ENCODE data around the gene NEDD4L. TPM values are rescaled to one million over a fixed set of nuclear protein-coding genes. Genes with fewer than 3 reads are reported as not detected.

NEDD4L gene
- total RNA-seq, 2 experiments from 2014 or later, result 11.2 to 13.7 TPM

GRCh38 chr18:58163004-58163590, 119.1 kb downstream of the NEDD4L start:
- H3K9me3 ChIP-seq (ENCODE audit: control insufficient read depth in 1 of 2, insufficient read depth in 1 of 2, low read length in 2 of 2), result no peaks in the 10 kb centered on the region
- no peaks in the 10 kb centered on the region for H3K4me1 Mint-ChIP-seq (ENCODE audit: low read depth)
- H3K4me3 ChIP-seq (ENCODE audit: low read length), result no peak overlapping the region
- no peaks in the 10 kb centered on the region for H3K36me3 Mint-ChIP-seq (ENCODE audit: low read depth)
- no peak for TF ChIP-seq CTCF (IDR thresholded peaks at IDR 0.05)
- no peaks in the 10 kb centered on the region for H3K4me1 ChIP-seq (ENCODE audit: insufficient read depth, low read length)
- ATAC-seq (ENCODE audit: poor library complexity) (no peak), DNase-seq (no peak)
- H3K27me3 ChIP-seq (ENCODE audit: control insufficient read depth in 1 of 2, insufficient read depth in 2 of 2, low read length in 2 of 2), result peaks cover 0 to 6% of the 10 kb centered on the region in 2 experiments
- H3K36me3 ChIP-seq (ENCODE audit: insufficient read depth, low read length), result no peaks in the 10 kb centered on the region
- intact Hi-C loops (cut with DNase I, micrococcal nuclease), result no loop called here
- ChIA-PET POLR2A (no interaction called here), CTCF (interaction anchor here (0.5 kb wide), 1 partner anchor 59 kb away, joined by 3 read pairs; no protein-coding TSS in a partner anchor)
- H3K27me3 Mint-ChIP-seq, result peaks cover 26% of the 10 kb centered on the region
- H3K9me3 Mint-ChIP-seq, result no peaks in the 10 kb centered on the region
- H3K27ac Mint-ChIP-seq, result no peak overlapping the region
- H3K4me3 Mint-ChIP-seq, result no peak overlapping the region
- no peak overlapping the region for H3K27ac ChIP-seq (ENCODE audit: low read depth in 1 of 2, low read length in 2 of 2)

GRCh38 chr18:58166278-58166844, 122.3 kb downstream of the NEDD4L start:
- H3K27me3 Mint-ChIP-seq, result peaks cover 7% of the 10 kb centered on the region
- TF ChIP-seq CTCF (IDR thresholded peaks at IDR 0.05), result no peak
- DNase-seq (no peak), ATAC-seq (ENCODE audit: poor library complexity) (no peak)
- no peak overlapping the region for H3K27ac ChIP-seq (ENCODE audit: low read depth in 1 of 2, low read length in 2 of 2)
- CTCF ChIA-PET, result no interaction called here
- no peak overlapping the region for H3K4me3 ChIP-seq (ENCODE audit: low read length)
- H3K4me3 Mint-ChIP-seq, result no peak overlapping the region
- no peaks in the 10 kb centered on the region for H3K36me3 Mint-ChIP-seq (ENCODE audit: low read depth)
- H3K27me3 ChIP-seq (ENCODE audit: control insufficient read depth in 1 of 2, insufficient read depth in 2 of 2, low read length in 2 of 2), result peaks cover 0 to 8% of the 10 kb centered on the region in 2 experiments
- H3K9me3 Mint-ChIP-seq, result no peaks in the 10 kb centered on the region
- intact Hi-C loops (cut with DNase I, micrococcal nuclease), result loop anchor here in 1 of 2 experiments (5.0 kb wide), 1 partner anchor 51 kb away; no protein-coding TSS in a partner anchor
- H3K9me3 ChIP-seq (ENCODE audit: control insufficient read depth in 1 of 2, insufficient read depth in 1 of 2, low read length in 2 of 2), result no peaks in the 10 kb centered on the region
- no peak overlapping the region for H3K27ac Mint-ChIP-seq
- no peaks in the 10 kb centered on the region for H3K4me1 ChIP-seq (ENCODE audit: insufficient read depth, low read length)
- POLR2A ChIA-PET, result no interaction called here
- H3K36me3 ChIP-seq (ENCODE audit: insufficient read depth, low read length), result no peaks in the 10 kb centered on the region
- H3K4me1 Mint-ChIP-seq (ENCODE audit: low read depth), result no peaks in the 10 kb centered on the region

- H3K9me3 ChIP-seq (ENCODE audit: control insufficient read depth in 1 of 2, insufficient read depth in 1 of 2, low read length in 2 of 2), result no peaks in the 10 kb centered on the region
- no peak overlapping the region for H3K4me3 ChIP-seq (ENCODE audit: low read length)
- ChIA-PET POLR2A (no interaction called here), CTCF (no interaction called here)
- H3K27ac ChIP-seq (ENCODE audit: low read depth in 1 of 2, low read length in 2 of 2), result no peak overlapping the region
- Mint-ChIP-seq H3K4me1 (ENCODE audit: low read depth) (no peaks in the 10 kb centered on the region), H3K9me3 (no peaks in the 10 kb centered on the region), H3K27me3 (peaks cover 7% of the 10 kb centered on the region), H3K27ac (no peak overlapping the region), H3K4me3 (no peak overlapping the region), H3K36me3 (ENCODE audit: low read depth) (no peaks in the 10 kb centered on the region)
- ATAC-seq (ENCODE audit: poor library complexity), result no peak
- no peaks in the 10 kb centered on the region for H3K36me3 ChIP-seq (ENCODE audit: insufficient read depth, low read length)
- H3K27me3 ChIP-seq (ENCODE audit: control insufficient read depth in 1 of 2, insufficient read depth in 2 of 2, low read length in 2 of 2), result peaks cover 0 to 8% of the 10 kb centered on the region in 2 experiments
- intact Hi-C loops (cut with DNase I, micrococcal nuclease), result loop anchor here in 1 of 2 experiments (5.0 kb wide), 1 partner anchor 50 kb away; no protein-coding TSS in a partner anchor
- H3K4me1 ChIP-seq (ENCODE audit: insufficient read depth, low read length), result no peaks in the 10 kb centered on the region
- DNase-seq, result no peak
- no peak for TF ChIP-seq CTCF (IDR thresholded peaks at IDR 0.05)
Measured at GRCh38 chr18:58167073-58167472, 123.0 kb downstream of the NEDD4L start.

All from CD4-positive, alpha-beta T cell (primary cell).